Heart left ventricle (tissue), 13 donors: Measurements from ENCODE around the gene CASQ2.

Experiments
- CTCF ChIP-seq, 12 donors: fragments of 200-600 bp; sonication (generic) in 4 of 12; IDR thresholded peaks; one replicate each; pipeline versions ENCODE4 v1.5.0 to v1.8.0; 2018 to 2022; ENCODE audit warnings: antibody characterized with exemption in 12 of 12, mild to moderate bottlenecking in 5 of 12
- POLR2A ChIP-seq, 2 donors: fragments of 450-650 bp; IDR thresholded peaks; one replicate each; pipeline ENCODE4 v1.6.1; 2017; ENCODE audit warnings: antibody characterized with exemption in 2 of 2, mild to moderate bottlenecking in 2 of 2, moderate library complexity in 2 of 2
- donor health status: ischemic (EF 13 %, LVEDD 7.1; RV severe dilation, severe dysfunction).
- donor health status: DM: no; HTN: yes; CAD: no.
- donor health status: DM: no; HTN: no; CAD: no.
- donor health status: ischemic (EF 25% LVEDD 6.9; RV normal size, moderate dysfunction).
- donor health status: ischemic (EF 25% LVEDD 5.7; RV mildly dilated, moderate dysfunction).
- donor health status: ischemic (EF 35%, LVEDD 5.7; RV mildly dilated, moderate dysfunction).
- donor health status: nonischemic (EF 11% LVEDD 7.7; RV severe dilation, severe dysfunction).
- donor health status: DM: yes; HTN: yes; CAD: no.
- donor health status: PGD.
- donor health status: ischemic (EF 29% LVEDD 5.4; RV normal size, mild dysfunction).
- donor health status: nonischemic (EF 23%, LVEDD 6.1; RV moderate dilation, normal function).

- TF ChIP-seq CTCF (IDR thresholded peaks at IDR 0.05) (no peak), POLR2A (IDR thresholded peaks at IDR 0.05) (no peak)
Observed at GRCh38 chr1:115713906-115714305, 54.6 kb downstream of the CASQ2 start.
